GM12874 (cell line): ENCODE data around the gene LAMC3.

ENCODE experiments used
- TF ChIP-seq, protein P1 (sequence below): IDR thresholded peaks from 2 replicates; pipeline ENCODE4 v1.5.1; 2011; ENCODE audit warnings: low read depth, mild to moderate bottlenecking, control low read depth, low read length, moderate library complexity; ENCODE audit not compliant: insufficient read depth

LAMC3 gene

GRCh38 chr9:131038256-131039128 lies 29.5 kb downstream of the LAMC3 start:
- TF ChIP-seq, protein P1, sequence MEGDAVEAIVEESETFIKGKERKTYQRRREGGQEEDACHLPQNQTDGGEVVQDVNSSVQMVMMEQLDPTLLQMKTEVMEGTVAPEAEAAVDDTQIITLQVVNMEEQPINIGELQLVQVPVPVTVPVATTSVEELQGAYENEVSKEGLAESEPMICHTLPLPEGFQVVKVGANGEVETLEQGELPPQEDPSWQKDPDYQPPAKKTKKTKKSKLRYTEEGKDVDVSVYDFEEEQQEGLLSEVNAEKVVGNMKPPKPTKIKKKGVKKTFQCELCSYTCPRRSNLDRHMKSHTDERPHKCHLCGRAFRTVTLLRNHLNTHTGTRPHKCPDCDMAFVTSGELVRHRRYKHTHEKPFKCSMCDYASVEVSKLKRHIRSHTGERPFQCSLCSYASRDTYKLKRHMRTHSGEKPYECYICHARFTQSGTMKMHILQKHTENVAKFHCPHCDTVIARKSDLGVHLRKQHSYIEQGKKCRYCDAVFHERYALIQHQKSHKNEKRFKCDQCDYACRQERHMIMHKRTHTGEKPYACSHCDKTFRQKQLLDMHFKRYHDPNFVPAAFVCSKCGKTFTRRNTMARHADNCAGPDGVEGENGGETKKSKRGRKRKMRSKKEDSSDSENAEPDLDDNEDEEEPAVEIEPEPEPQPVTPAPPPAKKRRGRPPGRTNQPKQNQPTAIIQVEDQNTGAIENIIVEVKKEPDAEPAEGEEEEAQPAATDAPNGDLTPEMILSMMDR, result no peak

GRCh38 chr9:131039129-131039954 lies 30.4 kb downstream of the LAMC3 start:
- TF ChIP-seq, protein P1, result no peak

DNA sequence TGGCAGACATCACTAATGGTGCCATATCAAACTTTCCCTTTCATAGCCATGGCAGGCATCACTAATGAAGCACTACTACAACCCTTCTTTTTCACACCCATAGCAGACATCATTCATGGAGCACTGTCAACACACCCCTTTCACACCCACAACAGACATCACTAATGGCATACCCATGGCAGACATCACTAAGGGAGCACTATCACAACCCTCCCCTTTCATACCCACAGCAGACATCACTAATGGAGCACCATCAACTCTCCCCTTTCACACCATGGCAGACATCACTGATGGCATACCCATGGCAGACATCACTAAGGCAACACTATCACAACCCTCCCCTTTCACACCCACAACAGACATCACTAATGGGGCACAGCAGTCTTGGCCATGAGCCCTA lies 33.7 kb downstream of the LAMC3 start:
- TF ChIP-seq, protein P1, result no peak

- TF ChIP-seq, protein P1, result no peak
These were observed 34.1 kb downstream of the LAMC3 start for GRCh38 chr9:131043087-131043486.

DNA sequence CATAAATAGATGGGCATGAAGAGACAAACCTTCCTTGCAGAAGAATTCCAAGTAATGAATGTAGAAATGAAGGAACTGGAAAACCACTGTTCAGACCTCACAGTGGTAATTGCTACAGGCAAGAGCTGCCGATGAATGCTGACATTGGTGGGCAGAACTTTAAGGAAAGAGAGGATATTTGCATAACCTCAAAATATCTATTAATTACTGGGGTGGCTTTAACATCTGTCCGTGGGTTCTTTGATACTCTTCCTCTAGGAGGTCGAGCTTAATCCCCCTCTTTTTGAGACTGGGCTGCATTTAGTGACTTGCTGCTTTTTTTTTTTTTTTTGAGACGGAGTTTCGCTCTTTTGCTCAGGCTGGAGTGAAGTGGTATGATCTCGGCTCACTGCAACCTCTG lies 34.7 kb downstream of the LAMC3 start:
- TF ChIP-seq, protein P1, result no peak

- TF ChIP-seq, protein P1, result no peak
These were observed 36.5 kb downstream of the LAMC3 start for GRCh38 chr9:131045300-131046092.

- TF ChIP-seq, protein P1, result no peak
These were observed 37.1 kb downstream of the LAMC3 start for GRCh38 chr9:131046093-131046380.
